CD4-positive, alpha-beta memory T cell (primary cell): ENCODE measurements around the gene NR1H3. TPM values are rescaled to one million over a fixed set of nuclear protein-coding genes. Genes with fewer than 3 reads are reported as not detected.

ENCODE experiments used
- CTCF ChIA-PET: fragments of 350-600 bp; sonication (Branson Sonifier 250); formaldehyde crosslinking; loops from one replicate; lab custom pipeline; 2021; ENCODE audit warnings: inconsistent platforms; ENCODE audit not compliant: partially characterized antibody; lab: Charles Lee
- POLR2A ChIA-PET: fragments of 350-600 bp; sonication (Branson Sonifier 250); formaldehyde crosslinking; loops from one replicate; lab custom pipeline; 2021; ENCODE audit not compliant: partially characterized antibody; lab: Charles Lee
- DNase-seq, 5 donors: peaks; one replicate each; pipeline versions ENCODE4 v3.0.0 to v3.0.0-alpha.2; 2020 to 2022; ENCODE audit warnings: mixed read lengths in 1 of 5
- H3K27ac ChIP-seq: one replicate; pipeline ENCODE4 v1.7.0; 2013; ENCODE audit warnings: low read depth, low read length
- H3K27me3 ChIP-seq: 2 replicates; pipeline ENCODE4 v1.7.0; 2013; ENCODE audit warnings: mild to moderate bottlenecking, low read length, moderate library complexity; ENCODE audit not compliant: insufficient read depth
- H3K36me3 ChIP-seq: 2 replicates; pipeline ENCODE4 v1.7.0; 2013; ENCODE audit warnings: mild to moderate bottlenecking, low read length, moderate library complexity; ENCODE audit not compliant: insufficient read depth
- H3K4me1 ChIP-seq: 2 replicates; pipeline ENCODE4 v1.7.0; 2013; ENCODE audit warnings: mild to moderate bottlenecking, low read length, moderate library complexity; ENCODE audit not compliant: insufficient read depth
- H3K4me3 ChIP-seq, 2 donors: one replicate each; pipeline ENCODE4 v1.7.0; 2013; ENCODE audit warnings: low read length in 2 of 2, mild to moderate bottlenecking in 1 of 2
- H3K9me3 ChIP-seq, 2 donors: one replicate each; pipeline ENCODE4 v1.7.0; 2013; ENCODE audit warnings: low read length in 2 of 2, control low read depth in 1 of 2; ENCODE audit not compliant: control insufficient read depth in 1 of 2
- H3K27ac Mint-ChIP-seq, 7 donors: one replicate each; pipeline ENCODE4 v1.8.0; 2020 to 2021; ENCODE audit warnings: mixed read lengths in 7 of 7, mild to moderate bottlenecking in 6 of 7, inconsistent platforms in 3 of 7, moderate library complexity in 3 of 7
- H3K27me3 Mint-ChIP-seq, 2 donors: one replicate each; pipeline ENCODE4 v1.8.0; 2020 to 2021; ENCODE audit warnings: mixed read lengths in 2 of 2
- H3K36me3 Mint-ChIP-seq, 2 donors: one replicate each; pipeline ENCODE4 v1.8.0; 2020 to 2021; ENCODE audit warnings: mixed read lengths in 2 of 2, inconsistent platforms in 1 of 2, mild to moderate bottlenecking in 1 of 2
- H3K4me1 Mint-ChIP-seq, 4 donors: one replicate each; pipeline ENCODE4 v1.8.0; 2020 to 2021; ENCODE audit warnings: mixed read lengths in 4 of 4, mild to moderate bottlenecking in 1 of 4
- H3K4me3 Mint-ChIP-seq, 8 donors: one replicate each; pipeline ENCODE4 v1.8.0; 2020 to 2021; ENCODE audit warnings: mixed read lengths in 8 of 8, mild to moderate bottlenecking in 7 of 8, moderate library complexity in 6 of 8, inconsistent platforms in 3 of 8
- H3K9me3 Mint-ChIP-seq, 8 donors: one replicate each; pipeline ENCODE4 v1.8.0; 2020 to 2021; ENCODE audit warnings: mixed read lengths in 8 of 8, mild to moderate bottlenecking in 5 of 8, inconsistent platforms in 3 of 8, moderate library complexity in 1 of 8
- intact Hi-C: fragments of 100-400 bp; cut with micrococcal nuclease; formaldehyde crosslinking; loops from one replicate; pipeline ENCODE4 v1.15.1; 2023
- polyA plus RNA-seq, 2 donors: library from polyadenylated mRNA; unstranded; fragments of 300-500 nt; fragmentation: Illumina TruSeq; gene quantifications; one replicate each; pipeline ENCODE4 v1.2.3, GENCODE V29; 2021
- total RNA-seq, 2 experiments: library from RNA; stranded (reverse); gene quantifications; one replicate each; pipeline ENCODE4 v1.2.3, GENCODE V29; 2021

The NR1H3 gene
- total and polyA plus RNA-seq, 4 experiments from 2014 or later = 3.3 to 20.0 (median 12.8) TPM

GRCh38 chr11:47216121-47216798, 41.5 kb upstream of the NR1H3 start:
- ChIA-PET CTCF (interaction anchor here (0.8 to 4.4 kb wide), 13 partner anchors 14 to 238 kb away, joined by 3 to 42 read pairs (median 7); partner anchors contain the start of genes ACP2 and PACSIN3), POLR2A (interaction anchor here (1.0 to 5.3 kb wide), 13 partner anchors 13 to 516 kb away, joined by 3 to 92 read pairs (median 8); partner anchors contain the start of genes ACP2, ARFGAP2, ARHGAP1 and MADD)
- no peaks in the 10 kb centered on the region for H3K27me3 Mint-ChIP-seq
- H3K27ac Mint-ChIP-seq = peak overlapping the region; percentile 90 to 100 (median 98)
- DNase-seq = peak in 4 of 5 donors; percentile 13 to 78 (median 29)
- H3K36me3 ChIP-seq = peaks cover 12% of the 10 kb centered on the region
- H3K4me3 Mint-ChIP-seq = peak overlapping the region; percentile 99 to 100 (median 99)
- H3K9me3 ChIP-seq = no peaks in the 10 kb centered on the region
- peaks cover 14 to 43% of the 10 kb centered on the region in 2 donors for H3K36me3 Mint-ChIP-seq
- H3K27ac ChIP-seq = peak overlapping the region; percentile 81
- peaks cover 37% of the 10 kb centered on the region for H3K4me1 ChIP-seq
- H3K4me1 Mint-ChIP-seq = peaks cover 25 to 43% (median 34%) of the 10 kb centered on the region in 4 donors
- H3K27me3 ChIP-seq = no peaks in the 10 kb centered on the region
- H3K4me3 ChIP-seq = peak overlapping the region; percentile 54 to 95
- intact Hi-C loops = loop anchor here (1.0 to 5.0 kb wide), 2 partner anchors 18 to 551 kb away; partner anchors contain the start of gene FNBP4
- H3K9me3 Mint-ChIP-seq = no peaks in the 10 kb centered on the region

GRCh38 chr11:47220401-47220821, 37.4 kb upstream of the NR1H3 start:
- Histone ChIP-seq H3K36me3 (peaks cover 12% of the 10 kb centered on the region), H3K27me3 (no peaks in the 10 kb centered on the region), H3K27ac (no peak overlapping the region), H3K9me3 (no peaks in the 10 kb centered on the region), H3K4me1 (peaks cover 29% of the 10 kb centered on the region), H3K4me3 (no peak overlapping the region)
- Mint-ChIP-seq H3K36me3 (peaks cover 14 to 50% of the 10 kb centered on the region in 2 donors), H3K27me3 (no peaks in the 10 kb centered on the region), H3K27ac (peak overlapping the region in 5 of 7 donors; percentile 4 to 83 (median 24)), H3K4me1 (peaks cover 26 to 38% (median 29%) of the 10 kb centered on the region in 4 donors), H3K4me3 (peak overlapping the region in 1 of 8 donors; percentile 45), H3K9me3 (no peaks in the 10 kb centered on the region)
- ChIA-PET POLR2A (interaction anchor here (0.8 to 1.7 kb wide), 5 partner anchors 9 to 34 kb away, joined by 3 to 5 read pairs (median 4); partner anchors contain the start of gene ACP2), CTCF (interaction anchor here (2.0 kb wide), 1 partner anchor 43 kb away, joined by 4 read pairs; no protein-coding TSS in a partner anchor)
- intact Hi-C loops = no loop called here
- DNase-seq = no peak

- Mint-ChIP-seq H3K9me3 (no peaks in the 10 kb centered on the region), H3K4me3 (no peak overlapping the region), H3K36me3 (peaks cover 29 to 43% of the 10 kb centered on the region in 2 donors), H3K4me1 (peaks cover 15 to 22% (median 17%) of the 10 kb centered on the region in 4 donors), H3K27ac (peak overlapping the region in 1 of 7 donors; percentile 19), H3K27me3 (no peaks in the 10 kb centered on the region)
- no peaks in the 10 kb centered on the region for H3K27me3 ChIP-seq
- H3K36me3 ChIP-seq = peaks cover 12% of the 10 kb centered on the region
- no peak overlapping the region for H3K27ac ChIP-seq
- no peaks in the 10 kb centered on the region for H3K9me3 ChIP-seq
- ChIA-PET CTCF (interaction anchor here (1.9 kb wide), 1 partner anchor 10 kb away, joined by 4 read pairs; no protein-coding TSS in a partner anchor), POLR2A (no interaction called here)
- no peak overlapping the region for H3K4me3 ChIP-seq
- DNase-seq = no peak
- intact Hi-C loops = no loop called here
- peaks cover 10% of the 10 kb centered on the region for H3K4me1 ChIP-seq
Observed at GRCh38 chr11:47222696-47223095, 35.1 kb upstream of the NR1H3 start.

- H3K27me3 Mint-ChIP-seq = no peaks in the 10 kb centered on the region
- peaks cover 27 to 34% of the 10 kb centered on the region in 2 donors for H3K36me3 Mint-ChIP-seq
- H3K9me3 Mint-ChIP-seq = no peaks in the 10 kb centered on the region
- peak overlapping the region in 3 of 7 donors; percentile 73 to 85 (median 75) for H3K27ac Mint-ChIP-seq
- Histone ChIP-seq H3K36me3 (no peaks in the 10 kb centered on the region), H3K4me1 (no peaks in the 10 kb centered on the region), H3K27ac (no peak overlapping the region), H3K4me3 (no peak overlapping the region), H3K27me3 (no peaks in the 10 kb centered on the region), H3K9me3 (no peaks in the 10 kb centered on the region)
- CTCF ChIA-PET = no interaction called here
- DNase-seq = no peak
- POLR2A ChIA-PET = interaction anchor here (0.6 kb wide), 1 partner anchor 148 kb away, joined by 4 read pairs; no protein-coding TSS in a partner anchor
- intact Hi-C loops = no loop called here
- H3K4me1 Mint-ChIP-seq = peaks cover 3 to 8% (median 5%) of the 10 kb centered on the region in 4 donors
- H3K4me3 Mint-ChIP-seq = no peak overlapping the region
Observed at GRCh38 chr11:47225552-47226400, 32.0 kb upstream of the NR1H3 start.

GRCh38 chr11:47229161-47229560, 28.6 kb upstream of the NR1H3 start:
- intact Hi-C loops = no loop called here
- ChIA-PET CTCF (interaction anchor here (0.6 to 1.6 kb wide), 2 partner anchors 14 to 208 kb away, joined by 3 read pairs; partner anchors contain the start of gene DDB2), POLR2A (interaction anchor here (1.0 to 1.6 kb wide), 2 partner anchors 9 to 14 kb away, joined by 4 to 5 read pairs; partner anchors contain the start of gene DDB2)
- Histone ChIP-seq H3K36me3 (no peaks in the 10 kb centered on the region), H3K9me3 (no peaks in the 10 kb centered on the region), H3K27me3 (no peaks in the 10 kb centered on the region), H3K4me1 (peaks cover 2% of the 10 kb centered on the region), H3K4me3 (no peak overlapping the region), H3K27ac (no peak overlapping the region)
- H3K36me3 Mint-ChIP-seq = peaks cover 26 to 27% of the 10 kb centered on the region in 2 donors
- DNase-seq = no peak
- no peaks in the 10 kb centered on the region for H3K27me3 Mint-ChIP-seq
- H3K4me3 Mint-ChIP-seq = no peak overlapping the region
- peaks cover 0 to 2% (median 0%) of the 10 kb centered on the region in 8 donors for H3K9me3 Mint-ChIP-seq
- H3K4me1 Mint-ChIP-seq = peaks cover 6 to 11% (median 7%) of the 10 kb centered on the region in 4 donors
- H3K27ac Mint-ChIP-seq = peak overlapping the region in 5 of 7 donors; percentile 24 to 79 (median 59)

GRCh38 chr11:47233051-47233450, 24.7 kb upstream of the NR1H3 start:
- POLR2A ChIA-PET = interaction anchor here (0.7 to 7.8 kb wide), 4 partner anchors 15 to 38 kb away, joined by 3 to 61 read pairs (median 28); partner anchors contain the start of genes ACP2, DDB2 and MADD
- peaks cover 11 to 32% (median 23%) of the 10 kb centered on the region in 4 donors for H3K4me1 Mint-ChIP-seq
- Histone ChIP-seq H3K9me3 (no peaks in the 10 kb centered on the region), H3K4me1 (peaks cover 25% of the 10 kb centered on the region), H3K36me3 (no peaks in the 10 kb centered on the region), H3K27me3 (no peaks in the 10 kb centered on the region), H3K4me3 (no peak overlapping the region), H3K27ac (no peak overlapping the region)
- intact Hi-C loops = no loop called here
- CTCF ChIA-PET = interaction anchor here (0.7 to 4.6 kb wide), 12 partner anchors 11 to 620 kb away, joined by 3 to 25 read pairs (median 5); partner anchors contain the start of genes ACP2 and DDB2
- peaks cover 18 to 29% of the 10 kb centered on the region in 2 donors for H3K36me3 Mint-ChIP-seq
- DNase-seq = no peak
- no peak overlapping the region for H3K4me3 Mint-ChIP-seq
- H3K27me3 Mint-ChIP-seq = no peaks in the 10 kb centered on the region
- H3K9me3 Mint-ChIP-seq = peaks cover 0 to 2% (median 0%) of the 10 kb centered on the region in 8 donors
- H3K27ac Mint-ChIP-seq = peak overlapping the region in 6 of 7 donors; percentile 27 to 98 (median 81)
